Fibroblast of pulmonary artery (primary cell): ENCODE data around the gene NIM1K.
"Not testable (repeated sequence)": the region's sequence is repeated elsewhere in the genome, so short reads cannot be mapped to it uniquely, and the experiment has no call there.

Source experiments
- DNase-seq: peaks from one replicate; pipeline ENCODE4 v3.0.0-alpha.2; 2010; ENCODE audit warnings: low read depth
- H3K4me3 ChIP-seq: replicated peaks from 2 replicates; pipeline ENCODE4 v1.5.1; 2011; ENCODE audit warnings: low read depth, mild to moderate bottlenecking, control low read depth, low read length, moderate library complexity
- CTCF ChIP-seq: IDR thresholded peaks from 2 replicates; pipeline ENCODE4 v1.5.1; 2011; ENCODE audit warnings: mild to moderate bottlenecking, control low read depth, low read length, inconsistent platforms; ENCODE audit errors: missing control alignments

The NIM1K gene

GRCh38 chr5:43152946-43153345, 39.1 kb upstream of the NIM1K start:
- DNase-seq, result peak; percentile 13

GRCh38 chr5:43154469-43154868, 37.6 kb upstream of the NIM1K start:
- no peak for TF ChIP-seq CTCF
- no peak overlapping the region for H3K4me3 ChIP-seq
- DNase-seq, result no peak

More at GRCh38 chr5:43152946-43153345, 39.1 kb upstream of the NIM1K start:
- no peak overlapping the region for H3K4me3 ChIP-seq
- no peak for TF ChIP-seq CTCF

- no peak for DNase-seq
- TF ChIP-seq CTCF, result no peak
- no peak overlapping the region for H3K4me3 ChIP-seq
These were observed 36.5 kb upstream of the NIM1K start for GRCh38 chr5:43155394-43156096.

- peak; percentile 53 for DNase-seq
- H3K4me3 ChIP-seq, result no peak overlapping the region
- TF ChIP-seq CTCF, result no peak
These were observed 35.6 kb upstream of the NIM1K start for GRCh38 chr5:43156388-43156787.

GRCh38 chr5:43157068-43157467, 35.0 kb upstream of the NIM1K start:
- H3K4me3 ChIP-seq, result no peak overlapping the region
- no peak for DNase-seq
- TF ChIP-seq CTCF, result no peak

GRCh38 chr5:43161244-43161643, 30.8 kb upstream of the NIM1K start:
- TF ChIP-seq CTCF, result no peak
- no peak overlapping the region for H3K4me3 ChIP-seq
- DNase-seq, result no peak

- not testable (repeated sequence) for H3K4me3 ChIP-seq, DNase-seq
These were observed 27.2 kb upstream of the NIM1K start for GRCh38 chr5:43164801-43165200.
